A673 (cell line): Measurements from ENCODE around the gene COL3A1.

Experiments
- CTCF ChIP-seq: fragments of 300-800, 200-600 bp; sonication (generic); conservative IDR thresholded peaks from 2 replicates; pipeline ENCODE4 v1.5.1; 2017; ENCODE audit warnings: low read depth, mild to moderate bottlenecking, antibody characterized with exemption, low read length, moderate library complexity, mixed read lengths
- EZH2 ChIP-seq: fragments of 200-600 bp; sonication (generic); IDR thresholded peaks from 2 replicates; pipeline ENCODE4 v1.6.1; 2017; ENCODE audit warnings: borderline replicate concordance, low read depth, mild to moderate bottlenecking, mixed read lengths, antibody characterized with exemption, low read length; ENCODE audit not compliant: poor library complexity, severe bottlenecking

- TF ChIP-seq CTCF (no peak), EZH2 (no peak)
Observed at GRCh38 chr2:189057316-189057715, 83.1 kb downstream of the COL3A1 start.
